NCI-H2171 (cell line): ENCODE measurements around the gene UNK.
"Not testable (repeated sequence)": the region's sequence is repeated elsewhere in the genome, so short reads cannot be mapped to it uniquely, and the experiment has no call there.

ENCODE experiments used
- DNase-seq: peaks from one replicate; lab custom pipeline; 2025; lab: John Stamatoyannopoulos, UW

The UNK gene

DNA sequence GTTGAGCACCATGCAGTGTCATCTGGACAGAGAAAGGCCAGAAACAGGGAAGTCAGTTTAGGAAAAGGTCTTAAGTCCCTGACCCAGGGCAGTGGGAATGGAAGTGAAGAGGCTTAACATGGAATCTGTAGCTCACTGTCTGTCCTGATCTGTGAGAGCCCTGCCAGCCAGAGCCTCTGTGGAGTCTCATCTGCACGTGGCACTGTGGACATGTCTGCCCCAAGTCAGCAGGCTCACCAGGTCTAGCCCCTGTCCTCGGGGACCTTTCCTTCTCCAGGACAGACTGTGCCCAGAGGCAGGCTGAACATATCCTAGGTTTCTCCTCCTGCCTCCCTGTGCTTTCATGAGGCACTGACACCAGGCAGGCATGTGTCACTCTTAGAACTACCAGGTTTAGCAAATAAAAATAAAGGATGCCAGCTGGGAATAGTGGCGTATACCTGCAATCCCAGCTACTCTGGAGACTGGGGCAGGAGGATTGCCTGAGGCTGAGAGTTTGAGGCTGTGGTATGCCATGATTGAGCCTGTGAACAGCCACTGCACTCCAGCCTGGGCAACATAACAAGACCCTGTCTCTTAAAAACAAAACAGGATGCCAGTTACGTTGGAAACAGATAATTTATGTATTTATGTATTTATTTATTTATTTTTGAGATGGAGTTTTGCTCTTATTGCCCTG lies 22.4 kb downstream of the UNK start:
- no peak for DNase-seq

DNA sequence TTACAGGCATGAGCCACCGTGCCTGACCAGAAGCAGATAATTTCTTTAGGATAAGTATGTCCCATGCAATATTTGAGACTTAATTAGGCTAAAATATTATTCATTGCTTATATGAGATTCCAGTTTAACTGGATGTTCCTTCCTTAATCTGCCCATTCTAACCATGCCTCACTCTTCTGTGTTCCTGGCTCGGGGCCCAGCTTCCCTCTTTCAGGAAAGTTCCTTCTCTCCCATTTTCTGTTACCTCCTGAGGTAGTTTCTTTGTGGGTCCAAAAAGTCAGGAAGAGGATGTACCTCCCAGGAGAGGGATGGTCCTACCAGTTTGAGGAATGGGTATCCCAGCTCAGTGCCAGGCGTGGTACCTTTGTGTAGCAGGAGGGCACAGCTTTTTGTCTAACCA lies 23.3 kb downstream of the UNK start:
- no peak for DNase-seq

DNA sequence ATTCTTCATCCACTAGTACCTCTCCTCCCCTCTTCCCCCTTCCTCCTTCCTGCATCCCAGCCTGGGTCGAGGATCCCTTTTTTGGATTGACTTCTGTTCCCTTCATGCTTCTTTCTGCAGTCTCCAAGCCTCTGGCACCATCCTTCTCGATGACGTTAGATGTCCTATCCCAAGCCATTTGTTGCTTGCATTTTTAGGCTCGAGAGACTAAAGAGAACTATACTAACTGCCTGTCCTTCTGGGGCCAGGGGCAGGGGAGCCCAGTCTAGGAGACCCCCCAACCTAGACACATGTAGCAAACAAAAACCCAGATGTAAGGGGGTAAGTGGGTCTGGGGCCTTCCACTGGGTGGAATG lies 23.9 kb downstream of the UNK start:
- DNase-seq, result no peak

DNA sequence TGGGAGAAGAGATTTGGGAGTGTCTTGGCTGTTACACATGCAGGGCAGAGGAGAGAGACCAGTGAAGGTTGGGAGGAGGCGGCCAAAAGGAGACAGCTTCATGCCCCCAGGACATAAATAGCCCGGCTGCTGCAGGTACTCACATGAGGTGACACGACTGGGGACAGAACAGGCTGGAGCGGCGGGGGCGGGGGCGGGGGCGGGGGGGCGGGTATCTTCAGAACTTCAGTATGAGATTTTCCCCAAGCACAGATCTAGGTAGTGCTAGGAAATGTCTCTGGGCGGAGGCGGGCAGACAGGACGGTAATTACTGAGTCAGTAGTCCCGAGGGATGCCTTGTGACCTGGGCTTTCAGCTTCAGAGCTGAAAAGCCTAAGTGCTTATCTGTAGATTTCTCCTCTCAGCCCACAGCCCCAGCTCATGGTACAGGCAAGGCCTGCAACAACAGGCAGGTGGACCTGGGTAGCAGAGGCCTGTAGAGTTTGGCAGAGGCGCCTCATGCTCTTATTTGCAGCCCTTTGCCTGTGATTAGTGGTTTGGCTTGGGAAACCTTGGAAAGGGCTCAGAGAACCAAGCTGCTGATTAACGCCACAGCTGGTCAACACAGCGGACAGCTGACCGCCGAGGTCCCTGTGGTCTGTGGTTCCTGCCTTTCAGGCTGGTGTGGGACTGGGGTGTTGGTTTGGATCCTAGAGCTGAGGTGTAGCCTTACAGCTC lies 24.5 kb downstream of the UNK start:
- no peak for DNase-seq

DNA sequence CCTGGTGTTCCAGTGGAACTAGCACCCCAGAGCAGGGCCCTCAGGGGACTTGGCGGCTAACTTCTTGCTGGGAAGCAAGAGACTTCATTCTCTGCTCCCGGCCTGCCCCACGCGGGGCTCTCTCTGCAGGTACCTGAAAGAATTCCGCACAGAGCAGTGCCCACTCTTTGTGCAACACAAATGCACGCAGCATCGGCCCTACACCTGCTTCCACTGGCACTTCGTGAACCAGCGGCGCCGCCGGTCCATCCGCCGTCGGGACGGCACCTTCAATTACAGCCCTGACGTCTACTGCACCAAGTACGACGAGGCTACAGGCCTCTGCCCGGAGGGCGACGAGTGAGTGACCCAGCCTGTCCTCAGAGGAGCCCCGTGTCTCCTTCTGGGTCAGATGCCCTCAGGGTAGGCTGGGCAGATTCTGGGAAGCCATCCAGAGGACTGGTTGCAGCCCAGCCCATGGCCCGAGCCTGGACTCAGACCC lies 25.1 kb downstream of the UNK start:
- no peak for DNase-seq

DNA sequence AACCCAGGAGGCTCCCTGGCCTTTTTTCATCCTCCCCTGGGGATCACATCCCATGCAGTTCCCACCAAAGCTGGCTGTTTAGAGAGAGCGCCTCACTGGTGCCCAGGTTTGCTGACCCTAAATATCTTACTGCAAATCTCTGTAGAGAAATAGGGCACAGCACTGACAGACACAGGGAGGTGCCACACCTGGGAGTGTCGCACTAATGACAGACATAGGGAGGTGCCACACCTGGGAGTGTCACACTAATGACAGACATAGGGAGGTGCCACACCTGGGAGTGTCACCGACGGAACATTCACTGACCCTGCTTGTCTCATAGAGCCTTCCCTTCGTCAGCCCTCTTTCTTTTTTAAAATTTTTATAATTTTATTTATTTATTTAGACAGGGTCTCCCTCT lies 25.6 kb downstream of the UNK start:
- no peak for DNase-seq

DNA sequence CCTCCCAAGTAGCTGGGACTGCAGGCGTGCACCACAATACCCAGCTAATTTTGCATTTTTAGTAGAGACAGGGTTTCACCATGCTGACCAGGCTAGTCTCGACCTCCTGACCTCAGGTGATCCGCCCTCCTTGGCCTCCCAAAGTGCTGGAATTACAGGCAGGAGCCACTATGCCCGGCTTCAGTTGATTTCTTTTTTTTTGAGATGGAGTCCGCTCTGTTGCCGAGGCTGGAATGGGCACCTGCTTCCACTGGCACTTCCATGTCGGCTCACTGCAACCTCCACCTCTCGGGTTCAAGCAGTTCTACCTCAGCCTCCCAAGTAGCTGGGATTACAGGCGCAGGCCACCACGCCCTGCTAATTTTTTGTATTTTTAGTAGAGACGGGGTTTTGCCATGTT lies 26.1 kb downstream of the UNK start:
- DNase-seq, result not testable (repeated sequence)

DNA sequence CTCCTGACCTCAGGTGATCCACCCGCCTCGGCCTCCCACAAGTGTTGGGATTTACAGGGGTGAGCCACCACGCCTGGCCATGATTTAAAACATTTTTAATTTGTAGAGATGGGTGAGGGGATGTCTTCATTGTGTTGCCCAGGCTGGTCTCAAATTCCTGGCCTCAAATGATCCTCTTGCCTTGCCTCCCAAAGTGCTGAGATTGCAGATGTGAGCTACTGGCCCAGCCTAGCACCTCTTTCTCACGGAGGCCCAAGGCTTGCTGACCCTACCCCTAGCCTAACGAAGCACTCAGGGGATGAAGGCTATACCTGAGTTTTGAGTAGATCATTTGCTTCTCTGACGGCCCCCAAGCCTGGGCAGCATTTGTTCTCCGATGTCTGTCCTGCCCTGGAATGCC lies 26.6 kb downstream of the UNK start:
- no peak for DNase-seq

DNA sequence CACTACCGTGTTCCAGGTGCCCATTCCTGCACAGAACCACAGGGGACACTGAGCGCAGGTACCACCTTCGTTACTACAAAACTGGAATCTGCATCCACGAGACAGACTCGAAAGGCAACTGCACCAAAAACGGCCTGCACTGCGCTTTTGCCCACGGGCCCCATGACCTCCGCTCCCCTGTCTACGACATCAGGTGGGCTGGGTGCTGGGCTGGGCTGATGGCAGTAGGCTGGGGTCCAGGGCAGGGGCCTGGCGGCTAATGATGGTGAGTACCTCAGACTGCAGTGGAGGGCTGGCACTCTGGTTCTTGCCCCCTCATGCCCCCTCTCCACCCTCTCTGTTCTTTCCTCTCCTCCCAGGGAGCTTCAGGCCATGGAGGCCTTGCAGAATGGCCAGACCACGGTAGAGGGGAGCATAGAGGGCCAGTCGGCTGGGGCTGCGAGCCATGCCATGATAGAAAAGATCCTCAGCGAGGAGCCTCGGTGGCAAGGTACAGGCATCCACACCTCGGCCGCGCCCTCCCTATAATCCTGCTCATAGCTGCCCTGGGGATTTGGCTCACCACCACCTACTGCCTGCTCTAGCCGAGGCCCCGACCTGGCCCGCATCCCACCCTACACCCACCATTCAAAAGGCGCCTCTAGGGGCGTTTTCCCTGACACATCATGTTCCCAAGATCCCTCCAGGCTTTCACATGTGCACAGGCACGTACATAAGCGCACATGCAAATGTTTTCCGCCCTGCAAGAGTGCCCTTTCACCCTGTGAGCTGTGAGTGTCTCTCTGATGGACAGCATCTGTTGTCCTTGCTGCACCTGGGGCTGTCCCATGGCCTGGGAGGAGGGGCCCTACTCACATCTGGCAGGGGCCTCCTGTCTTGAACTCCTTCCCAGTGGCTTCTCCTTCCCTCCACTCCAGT lies 27.7 kb downstream of the UNK start:
- DNase-seq, result no peak

DNA sequence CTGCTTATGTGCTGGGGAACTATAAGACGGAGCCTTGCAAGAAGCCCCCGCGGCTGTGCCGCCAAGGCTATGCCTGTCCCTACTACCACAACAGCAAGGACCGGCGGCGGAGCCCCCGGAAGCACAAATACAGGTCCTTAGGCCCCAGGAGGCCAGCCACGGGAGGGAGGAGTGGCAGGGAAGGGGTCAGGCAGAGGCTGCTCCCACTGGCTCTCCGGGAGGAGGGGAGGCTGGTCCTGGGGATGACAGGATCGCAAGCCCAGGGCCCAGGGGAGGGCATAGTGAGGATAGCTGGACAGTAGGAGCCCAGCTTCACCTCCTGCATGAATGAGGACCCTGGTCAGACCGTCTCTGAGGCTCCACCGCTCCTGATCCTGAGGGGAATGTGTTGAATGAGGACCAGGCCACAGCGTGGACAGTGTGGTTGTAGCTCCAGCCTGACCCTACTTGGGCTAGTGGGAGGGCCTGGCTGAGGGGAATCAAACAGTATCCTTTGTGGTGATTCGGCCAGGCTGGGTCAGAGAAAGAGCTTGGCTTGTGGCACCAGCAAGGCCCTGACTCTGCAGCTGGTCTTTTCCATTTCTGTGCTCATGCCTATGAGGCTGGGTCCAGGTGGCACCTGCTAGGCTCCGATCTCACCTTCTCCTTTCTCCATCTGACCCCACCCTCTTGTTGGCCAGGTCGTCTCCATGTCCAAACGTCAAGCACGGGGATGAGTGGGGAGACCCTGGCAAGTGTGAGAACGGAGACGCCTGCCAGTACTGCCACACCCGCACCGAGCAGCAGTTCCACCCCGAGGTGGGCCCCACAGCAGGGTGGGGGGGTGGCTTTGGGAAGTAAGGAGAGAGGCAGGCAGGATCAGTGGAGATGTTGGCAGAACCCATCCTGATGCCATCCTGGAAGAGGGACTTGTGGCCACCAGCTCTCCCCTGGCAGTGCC lies 28.7 kb downstream of the UNK start:
- no peak for DNase-seq

DNA sequence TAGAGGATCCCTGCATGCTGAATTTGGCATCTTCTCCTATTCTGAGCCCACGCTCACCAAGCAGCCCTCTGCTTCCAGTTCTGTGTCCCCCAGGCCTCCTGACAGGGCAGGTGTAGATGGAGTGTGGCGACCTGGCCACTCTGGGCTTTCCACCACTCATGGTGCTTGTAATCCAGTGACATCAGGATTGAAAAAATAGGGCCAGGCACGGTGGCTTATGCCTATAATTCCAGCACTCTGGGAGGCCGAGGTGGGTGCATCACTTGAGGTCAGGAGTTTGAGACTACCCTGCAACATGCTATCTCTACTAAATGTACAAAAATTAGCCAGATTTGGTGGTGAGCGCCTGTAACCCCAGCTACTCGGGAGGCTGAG lies 29.4 kb downstream of the UNK start:
- DNase-seq, result no peak

DNA sequence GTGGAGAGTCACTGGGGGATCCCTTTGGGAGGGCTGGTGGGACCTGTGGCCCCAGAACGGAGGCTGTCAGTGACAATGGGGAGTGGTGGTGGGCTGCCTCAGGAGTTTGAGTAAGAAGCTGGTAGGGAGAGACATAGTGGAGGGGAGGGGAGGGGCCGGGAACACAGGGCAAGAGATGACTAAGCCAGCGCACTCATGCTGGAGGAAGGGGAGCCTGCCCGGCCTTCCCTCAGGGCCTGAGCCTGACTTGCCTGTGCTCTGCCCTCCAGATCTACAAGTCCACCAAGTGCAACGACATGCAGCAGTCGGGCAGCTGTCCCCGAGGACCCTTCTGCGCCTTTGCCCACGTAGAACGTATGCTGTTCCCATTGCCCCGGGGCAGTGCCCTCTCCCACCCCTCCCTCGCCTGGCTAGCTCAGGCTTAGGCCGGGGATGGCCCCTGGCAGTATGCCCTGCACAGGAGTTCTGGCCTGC lies 30.3 kb downstream of the UNK start:
- no peak for DNase-seq

DNA sequence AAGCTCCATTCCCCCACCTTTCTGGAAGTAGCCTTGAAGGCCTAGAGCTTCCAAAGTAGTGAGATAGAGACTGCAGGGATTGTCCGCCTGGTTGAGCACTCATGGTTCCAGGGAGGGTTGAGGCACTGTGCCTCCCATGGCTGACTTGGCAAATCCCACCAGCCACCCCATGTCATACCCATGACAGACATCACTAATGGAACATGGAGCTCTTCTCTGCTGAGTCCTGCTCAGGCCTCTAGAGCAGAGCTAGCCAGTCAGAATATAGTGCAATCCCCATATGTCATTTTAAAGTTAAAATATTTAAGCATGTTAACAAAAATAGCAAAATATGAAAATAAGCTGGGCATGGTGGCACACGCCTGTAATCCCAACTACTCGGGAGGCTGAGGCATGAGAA lies 30.8 kb downstream of the UNK start:
- DNase-seq, result no peak

DNA sequence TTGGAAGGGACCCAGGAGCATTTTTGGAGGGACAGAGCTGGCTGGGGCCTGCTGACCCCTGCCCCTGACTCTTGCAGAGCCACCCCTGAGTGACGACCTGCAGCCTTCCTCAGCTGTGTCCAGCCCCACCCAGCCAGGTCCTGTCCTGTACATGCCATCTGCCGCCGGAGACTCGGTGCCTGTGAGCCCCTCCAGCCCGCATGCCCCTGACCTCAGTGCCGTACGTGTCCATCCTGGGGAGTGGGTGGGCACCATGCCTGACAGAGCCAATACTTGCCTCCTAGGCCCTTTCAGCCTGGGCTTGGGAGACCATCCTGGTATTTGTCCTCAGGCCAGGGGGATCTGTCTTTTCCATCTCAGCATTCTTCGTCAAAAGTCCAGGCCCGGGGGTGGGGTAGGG lies 32.1 kb downstream of the UNK start:
- DNase-seq, result no peak

DNA sequence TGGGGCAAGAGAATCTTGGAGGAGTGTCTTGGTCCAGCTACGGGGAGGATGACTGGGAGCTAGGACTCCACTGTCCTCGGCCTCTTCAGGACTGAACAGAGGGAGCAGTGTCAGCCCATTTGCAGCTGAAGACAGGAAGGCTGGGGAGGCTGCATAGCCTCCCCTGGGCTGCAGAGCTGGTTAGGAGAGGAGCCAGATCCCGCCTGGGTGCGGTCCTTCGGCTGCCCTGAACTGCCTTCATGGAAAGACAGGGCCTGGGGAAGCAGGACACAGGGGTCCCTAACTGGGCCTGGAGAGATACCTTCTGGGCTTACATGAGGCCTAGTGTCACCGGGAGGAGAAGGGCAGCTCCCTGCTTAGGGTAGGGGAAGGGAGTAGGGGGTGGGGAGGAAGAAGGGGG lies 33.0 kb downstream of the UNK start:
- no peak for DNase-seq

DNA sequence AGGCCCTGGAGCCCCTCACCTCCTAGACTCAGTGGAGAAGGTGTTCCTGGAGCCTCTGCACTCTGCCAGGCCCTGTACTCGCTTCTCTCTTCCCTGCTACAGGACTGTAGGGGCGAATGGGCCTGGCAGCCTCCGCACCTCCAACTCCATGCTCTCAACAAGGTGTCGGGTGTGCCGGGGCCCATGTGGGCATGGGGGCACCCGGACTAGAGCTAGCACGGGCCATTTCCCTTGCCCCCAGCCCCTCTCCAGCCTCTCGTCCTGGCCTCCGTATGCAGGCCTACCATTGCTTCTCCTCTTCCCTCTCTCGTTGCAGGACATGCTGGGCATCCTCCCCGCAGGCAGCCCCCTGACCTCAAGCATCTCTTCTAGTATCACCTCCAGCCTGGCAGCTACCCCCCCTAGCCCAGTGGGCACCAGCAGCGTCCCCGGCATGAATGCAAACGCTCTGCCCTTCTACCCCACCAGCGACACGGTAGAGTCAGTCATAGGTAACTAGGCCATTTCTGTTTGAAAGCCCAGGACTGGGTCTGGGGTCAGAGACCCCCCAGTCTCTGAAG lies 33.8 kb downstream of the UNK start:
- no peak for DNase-seq

DNA sequence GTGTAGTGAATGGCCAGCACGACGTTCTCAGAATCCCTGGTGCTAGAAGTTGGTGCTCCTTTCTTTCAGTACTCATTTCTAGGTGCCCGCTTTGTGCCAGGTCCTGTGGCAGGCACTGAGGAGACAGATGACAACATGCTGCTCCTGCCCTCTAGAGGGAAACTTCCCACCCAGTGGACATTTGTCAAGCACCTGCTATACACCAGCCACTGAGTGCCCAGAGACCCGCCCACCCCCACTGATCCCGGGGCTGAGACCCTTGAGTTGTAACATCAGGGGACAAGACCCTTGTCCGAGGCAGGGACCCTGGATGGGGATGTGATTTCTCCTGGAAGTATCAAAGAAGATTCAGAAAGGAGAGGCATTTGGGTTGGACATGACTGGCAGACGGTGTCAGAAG lies 34.5 kb downstream of the UNK start:
- DNase-seq, result no peak

DNA sequence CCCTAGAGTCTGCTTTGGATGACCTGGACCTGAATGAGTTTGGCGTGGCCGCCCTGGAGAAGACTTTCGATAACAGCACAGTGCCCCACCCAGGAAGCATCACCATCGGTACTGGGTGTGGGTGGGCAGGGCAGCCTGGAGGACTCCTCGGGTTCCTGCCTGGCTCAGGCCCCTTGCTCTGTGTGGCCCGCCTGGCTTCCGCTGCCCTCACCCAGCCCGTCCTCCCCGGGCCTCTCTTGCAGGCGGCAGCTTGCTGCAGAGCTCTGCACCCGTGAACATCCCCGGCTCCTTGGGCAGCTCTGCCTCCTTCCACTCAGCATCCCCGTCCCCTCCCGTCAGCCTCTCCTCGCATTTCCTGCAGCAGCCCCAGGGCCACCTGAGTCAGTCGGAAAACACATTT lies 35.1 kb downstream of the UNK start:
- DNase-seq, result no peak

DNA sequence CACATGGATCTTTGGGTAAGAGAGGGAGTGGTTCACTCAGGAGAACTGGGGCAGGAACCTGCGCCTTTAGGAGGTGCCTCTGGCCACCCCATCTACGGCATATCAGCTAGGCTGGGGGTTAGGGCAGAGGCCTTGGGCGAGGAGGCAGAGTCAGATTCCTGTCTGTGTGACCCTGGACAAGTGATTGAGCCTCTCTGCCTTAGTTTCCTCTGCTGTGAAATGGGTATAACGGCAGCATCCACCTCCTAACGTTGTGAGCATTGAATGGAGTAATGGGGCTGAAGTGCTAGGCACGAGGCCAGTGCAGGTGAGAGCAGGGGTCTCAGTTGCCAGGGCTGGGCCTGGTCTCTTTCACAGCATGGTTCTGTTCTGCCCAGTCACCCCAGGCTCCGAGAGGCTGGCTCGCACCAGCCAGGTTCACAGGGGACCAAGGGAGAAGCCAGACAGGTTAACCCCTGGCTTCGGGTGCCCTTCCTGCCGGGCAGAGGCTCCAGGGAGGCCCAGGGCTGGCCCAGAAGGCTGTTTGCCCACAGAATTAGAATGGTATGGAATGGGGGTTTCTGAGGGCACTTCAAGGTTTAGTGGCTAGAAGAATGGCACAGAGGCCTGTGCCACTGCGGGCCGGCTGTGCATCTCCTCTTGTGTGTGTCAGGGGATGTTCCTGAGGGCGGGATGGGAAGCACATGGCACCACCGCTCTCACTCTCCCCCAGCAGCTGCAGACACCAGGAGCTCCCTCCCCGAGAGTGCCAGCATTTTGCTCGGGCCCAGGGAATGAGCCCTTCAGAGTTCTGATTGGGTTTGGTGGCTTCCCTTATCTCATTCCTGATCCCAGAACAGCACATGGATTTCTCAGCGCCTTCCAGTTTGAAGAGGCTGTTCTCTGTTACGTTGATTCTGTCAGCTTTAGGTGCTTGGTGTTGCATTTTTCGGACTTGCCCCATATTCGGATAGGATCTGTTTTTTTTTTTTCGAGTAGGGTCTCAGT lies 35.8 kb downstream of the UNK start:
- no peak for DNase-seq

DNA sequence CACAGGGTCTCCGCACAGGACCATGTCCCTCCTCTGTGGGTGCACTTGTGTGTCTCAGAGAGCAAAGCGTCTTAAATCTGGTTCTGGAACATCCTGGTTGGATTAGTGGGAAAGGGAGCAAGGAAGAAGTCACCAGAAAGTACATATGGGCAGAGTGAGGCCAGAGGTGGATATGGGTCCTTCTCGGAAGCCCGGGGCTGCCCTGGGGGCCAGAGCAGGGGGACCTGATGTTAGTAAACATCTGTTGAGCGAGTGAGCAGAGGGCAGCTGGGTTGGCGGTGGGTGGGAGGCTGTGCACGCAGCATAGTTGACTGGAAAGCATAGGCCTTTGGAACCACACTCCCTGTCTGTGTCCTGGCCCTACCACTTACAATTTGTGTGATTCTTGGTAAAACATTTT lies 36.9 kb downstream of the UNK start:
- no peak for DNase-seq
